GM18951 (cell line): ENCODE measurements around the gene C3orf18.

Experiments
- POLR2A ChIP-seq: IDR thresholded peaks from 4 replicates; pipeline ENCODE4 v1.6.1; 2011; ENCODE audit warnings: mild to moderate bottlenecking; ENCODE audit not compliant: insufficient read length, insufficient read depth; ENCODE audit errors: extremely low read depth
- in situ Hi-C: fragments of 300-500 bp; cut with MboI; formaldehyde crosslinking; loops from one replicate; pipeline ENCODE4 v1.12.0; 2022; ENCODE audit warnings: low sequenced_read_pairs, mixed read lengths, inconsistent platforms; ENCODE audit not compliant: unreplicated experiment

The C3orf18 gene

DNA sequence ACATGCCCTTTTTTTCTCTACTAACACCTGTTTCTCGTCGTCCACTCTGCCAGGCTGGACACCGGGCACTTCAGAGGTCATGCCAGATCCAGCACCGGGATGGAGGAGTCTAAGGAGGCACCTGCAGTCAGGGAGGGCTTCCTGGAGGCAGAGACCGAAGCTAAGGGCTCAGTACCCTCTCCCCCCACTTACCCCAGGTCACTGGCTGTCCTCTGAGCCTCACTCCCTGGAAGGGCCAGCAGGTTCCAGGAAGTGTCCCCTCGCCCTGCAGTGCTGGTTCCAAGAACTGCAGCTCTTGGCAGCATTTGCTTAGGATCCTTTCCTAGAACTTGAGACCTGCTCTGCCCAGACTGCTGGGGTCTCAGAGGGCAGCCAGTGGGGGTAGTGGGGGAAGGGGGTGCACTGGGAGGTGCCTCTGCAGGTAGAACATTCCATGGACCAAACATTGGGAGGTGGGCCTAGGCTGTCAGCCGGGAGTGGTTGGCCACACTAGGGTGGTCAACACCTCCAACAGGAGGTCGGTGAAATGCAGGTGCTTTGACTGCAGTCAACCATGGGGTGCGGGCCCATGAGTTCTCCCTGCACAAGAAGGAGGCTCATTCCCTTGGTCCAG, 32.7 kb upstream of the C3orf18 start:
- in situ Hi-C loops: loop anchor here (25.0 kb wide), 1 partner anchor 787 kb away; the partner anchor contains the start of genes MANF and RBM15B
- TF ChIP-seq POLR2A: no peak

DNA sequence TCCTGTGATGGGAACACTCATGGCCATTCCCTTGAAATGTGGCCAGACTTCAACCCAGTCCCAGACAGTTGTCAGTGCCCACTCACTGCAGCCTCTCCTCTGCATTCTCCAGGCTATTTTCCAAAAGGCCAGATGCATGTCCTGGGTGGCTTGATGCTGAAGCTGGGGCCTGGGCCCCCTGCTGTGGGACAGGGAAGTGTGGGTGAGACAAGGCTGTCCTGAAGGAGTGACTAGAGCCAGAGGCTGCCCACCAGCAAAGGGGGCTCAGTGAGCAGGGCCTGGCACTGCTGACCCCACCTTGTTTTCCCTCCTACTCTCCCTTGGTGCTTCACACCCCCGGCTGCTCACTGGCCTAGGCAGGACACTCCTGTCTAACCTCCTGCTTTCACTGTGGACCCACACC, 32.2 kb upstream of the C3orf18 start:
- in situ Hi-C loops: loop anchor here (10.0 to 25.0 kb wide), 2 partner anchors 625 to 788 kb away; partner anchors contain the start of genes MANF and RBM15B
- TF ChIP-seq POLR2A: no peak

GRCh38 chr3:50599115-50599715, 31.7 kb upstream of the C3orf18 start:
- in situ Hi-C loops: loop anchor here (10.0 kb wide), 1 partner anchor 624 kb away; no protein-coding TSS in a partner anchor
- TF ChIP-seq POLR2A: no peak

DNA sequence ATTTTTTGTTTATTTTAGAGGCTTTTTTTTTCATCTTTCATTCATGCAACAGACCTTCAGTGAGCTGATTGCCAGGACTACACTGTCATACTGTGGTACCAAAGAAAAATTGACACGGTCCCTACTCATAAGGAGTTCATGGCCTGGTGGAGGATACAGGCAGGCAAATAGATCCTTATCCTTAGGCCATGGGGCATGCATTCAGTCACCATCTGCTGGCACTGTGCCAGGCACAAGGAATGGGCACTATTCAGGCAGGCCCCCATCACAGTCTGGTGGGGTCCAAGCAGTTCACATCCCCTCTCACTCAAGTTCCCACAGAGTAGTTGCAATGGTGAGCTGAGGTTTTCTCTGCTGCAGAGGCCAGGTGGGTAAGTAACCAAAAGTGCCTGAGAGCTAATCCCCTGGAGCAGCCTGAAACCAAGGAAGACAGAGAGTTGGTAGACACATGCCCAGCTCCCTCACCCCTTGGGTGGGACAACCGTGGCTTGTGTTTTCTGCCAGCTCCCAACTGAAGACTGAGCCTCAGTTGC, 26.8 kb upstream of the C3orf18 start:
- TF ChIP-seq POLR2A: no peak
- in situ Hi-C loops: loop anchor here (10.0 kb wide), 1 partner anchor 620 kb away; no protein-coding TSS in a partner anchor

- in situ Hi-C loops: loop anchor here (10.0 kb wide), 1 partner anchor 618 kb away; no protein-coding TSS in a partner anchor
- no peak for TF ChIP-seq POLR2A
Measured at GRCh38 chr3:50592568-50592967, 25.0 kb upstream of the C3orf18 start.

DNA sequence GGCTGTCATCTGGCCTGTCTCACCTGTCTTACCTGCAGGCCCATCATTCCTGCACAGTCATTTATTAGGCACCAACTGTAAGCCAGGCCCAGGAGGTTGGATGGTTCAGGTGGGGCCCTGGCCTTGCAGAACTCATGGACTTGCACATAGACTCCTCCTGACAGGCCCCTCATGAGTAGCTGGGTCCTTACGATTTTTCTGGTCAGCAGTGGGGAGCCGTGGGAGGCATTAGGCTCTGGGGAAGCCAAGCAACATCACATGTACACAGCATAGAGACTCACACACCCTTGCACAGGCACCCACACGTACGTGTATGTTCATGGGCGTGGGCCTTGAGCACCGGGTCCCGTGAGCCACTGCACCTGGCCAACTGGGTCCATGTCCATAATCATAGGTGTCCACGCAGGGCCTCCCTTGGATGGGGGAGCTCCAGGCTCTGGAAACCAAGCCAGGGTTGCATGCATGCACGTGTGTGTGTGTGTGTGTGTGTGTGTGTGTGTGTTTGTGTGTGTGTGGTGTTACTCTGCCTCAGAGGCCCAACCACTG, 23.7 kb upstream of the C3orf18 start:
- TF ChIP-seq POLR2A: no peak
- in situ Hi-C loops: loop anchor here (10.0 kb wide), 1 partner anchor 616 kb away; no protein-coding TSS in a partner anchor

GRCh38 chr3:50588759-50589433, 21.3 kb upstream of the C3orf18 start:
- in situ Hi-C loops: no loop called here

GRCh38 chr3:50587806-50588758, 20.5 kb upstream of the C3orf18 start:
- in situ Hi-C loops: no loop called here
- TF ChIP-seq POLR2A: peak; percentile 32

More at GRCh38 chr3:50588759-50589433, 21.3 kb upstream of the C3orf18 start:
- peak; percentile 5 for TF ChIP-seq POLR2A

DNA sequence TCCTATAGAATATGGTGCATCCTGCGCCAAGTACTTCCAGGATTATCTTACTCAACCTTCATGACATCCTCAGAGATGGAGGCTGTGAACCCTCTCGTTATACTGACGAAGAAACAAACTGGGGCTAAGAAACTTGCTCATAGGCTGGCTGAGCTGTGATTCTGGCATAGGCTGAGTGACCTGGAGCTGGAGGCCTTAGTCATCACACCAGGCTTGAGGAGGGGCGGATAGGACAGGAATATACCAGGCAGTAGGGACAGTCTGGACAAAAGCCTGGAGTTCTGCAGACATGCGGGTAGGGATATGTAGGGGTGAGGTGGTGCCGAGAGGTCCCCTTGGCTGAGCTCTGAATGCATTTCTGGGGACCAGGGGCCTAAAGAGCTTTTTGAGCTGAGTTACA, 19.8 kb upstream of the C3orf18 start:
- no peak for TF ChIP-seq POLR2A
- in situ Hi-C loops: no loop called here

DNA sequence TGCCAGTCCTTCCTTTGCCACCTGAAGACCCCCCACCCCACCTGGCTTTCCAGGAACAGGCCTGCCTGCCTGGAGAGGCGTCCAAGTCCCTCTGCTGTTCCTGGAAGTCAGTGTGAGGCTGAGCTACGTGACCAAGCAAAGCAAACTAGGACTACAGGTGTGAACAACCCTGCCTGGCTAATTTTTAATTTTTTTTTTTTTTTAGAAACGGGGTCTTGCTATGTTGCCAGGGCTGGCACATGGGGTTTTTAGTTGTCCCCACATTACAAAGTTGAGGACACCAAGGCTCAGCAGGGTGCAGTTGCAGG, 19.2 kb upstream of the C3orf18 start:
- no peak for TF ChIP-seq POLR2A
- in situ Hi-C loops: no loop called here

- no peak for TF ChIP-seq POLR2A
- in situ Hi-C loops: no loop called here
Measured at GRCh38 chr3:50585919-50586762, 18.6 kb upstream of the C3orf18 start.
